GM19239 (cell line): ENCODE data around the gene EFHD1.

Experiments
- DNase-seq: peaks from one replicate; pipeline ENCODE4 v3.0.0; 2011; ENCODE audit warnings: low spot score; ENCODE audit not compliant: insufficient read length
- FAIRE-seq: peaks from 2 replicates; lab custom pipeline; 2011; peaks lifted over from hg19 to GRCh38; lab: Jason Lieb, UNC

The EFHD1 gene

DNA sequence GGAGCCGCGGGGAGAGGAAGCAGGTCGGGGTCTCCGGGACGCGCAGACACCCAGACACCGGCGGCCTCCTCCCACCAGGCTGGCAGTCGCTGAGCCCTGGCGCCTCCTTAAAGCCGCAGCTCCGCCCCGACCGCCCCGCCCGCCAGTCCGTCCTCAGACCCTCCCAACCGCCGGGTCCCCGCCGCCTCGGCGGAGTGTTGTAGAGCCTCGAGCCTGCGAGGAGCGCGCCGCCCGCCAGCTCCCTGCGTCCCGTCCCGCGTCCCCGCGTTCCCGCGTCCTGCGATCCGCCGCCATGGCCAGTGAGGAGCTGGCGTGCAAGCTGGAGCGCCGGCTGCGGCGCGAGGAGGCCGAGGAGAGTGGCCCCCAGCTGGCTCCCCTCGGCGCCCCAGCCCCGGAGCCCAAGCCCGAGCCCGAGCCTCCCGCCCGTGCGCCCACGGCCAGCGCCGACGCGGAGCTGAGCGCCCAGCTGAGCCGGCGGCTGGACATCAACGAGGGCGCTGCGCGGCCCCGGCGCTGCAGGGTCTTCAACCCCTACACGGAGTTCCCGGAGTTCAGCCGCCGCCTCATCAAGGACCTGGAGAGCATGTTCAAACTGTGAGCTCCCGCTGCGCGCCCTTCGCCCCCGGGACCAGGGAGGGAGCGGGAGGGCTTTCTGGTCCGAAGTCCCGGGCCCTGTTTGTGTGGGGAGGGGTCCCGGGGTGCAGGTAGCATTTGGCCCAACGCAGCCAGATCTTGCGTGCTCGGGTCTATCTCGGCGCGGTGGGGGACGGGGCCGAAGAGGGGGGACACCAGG is at the start of gene EFHD1:
EFHD1 (plus strand) TSS at position 192 of the 793 bp plus-strand sequence; CDS start at position 293, 101 bp downstream.
- FAIRE-seq (no peak), DNase-seq (no peak)

DNA sequence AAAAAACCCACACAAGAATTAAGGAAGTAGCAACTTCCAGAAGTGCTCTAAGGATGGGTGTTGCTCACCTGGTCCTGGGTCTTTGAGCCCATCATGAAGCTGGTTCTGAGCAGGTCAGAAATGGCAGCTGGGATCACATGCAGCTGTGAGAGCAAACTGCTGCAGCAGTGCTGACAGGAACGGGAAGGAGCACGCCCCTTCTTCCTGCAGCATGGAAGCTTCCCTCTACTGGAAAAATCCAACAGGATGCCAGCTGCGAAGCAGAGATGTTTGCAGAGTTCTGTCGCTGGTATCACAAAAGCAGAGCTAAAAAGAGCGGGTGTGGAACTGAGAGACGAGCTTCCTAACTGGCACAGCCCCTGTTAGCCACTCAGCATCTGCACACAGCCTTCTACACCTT is 49.2 kb upstream of the EFHD1 start:
- FAIRE-seq (no peak), DNase-seq (no peak)

DNA sequence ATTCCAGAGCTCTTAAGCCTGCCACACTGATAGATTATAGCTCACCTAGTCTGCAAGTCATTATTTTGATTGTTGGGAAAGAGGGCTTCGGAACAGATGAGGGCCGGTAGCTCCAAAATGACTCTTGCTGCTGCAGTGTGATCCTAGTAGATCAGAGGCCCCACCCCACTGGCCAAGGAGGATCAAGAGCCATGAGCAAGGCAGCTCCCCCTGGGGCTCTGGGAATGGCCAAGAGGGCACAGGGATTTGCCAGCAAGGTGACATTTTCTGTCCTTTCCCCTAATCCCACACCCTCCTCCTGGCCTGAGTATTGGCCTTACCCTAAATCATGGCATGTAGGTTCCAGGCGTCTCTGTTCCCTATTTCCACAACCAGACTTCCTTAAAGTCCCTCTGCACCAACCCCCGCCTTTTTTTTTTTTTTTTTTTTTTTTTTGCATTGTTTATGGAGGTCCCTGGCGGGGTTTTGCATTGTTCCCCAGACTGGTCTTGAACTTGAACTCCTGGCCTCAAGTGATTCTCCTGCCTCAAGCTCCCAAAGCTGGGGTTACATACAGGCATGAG is 46.4 kb upstream of the EFHD1 start:
- no peak for FAIRE-seq
- DNase-seq, result no peak

GRCh38 chr2:232587512-232587911 is 45.9 kb upstream of the EFHD1 start:
- FAIRE-seq (no peak), DNase-seq (no peak)

- FAIRE-seq (no peak), DNase-seq (no peak)
Observed at GRCh38 chr2:232588031-232588430, 45.4 kb upstream of the EFHD1 start.

- DNase-seq (no peak), FAIRE-seq (no peak)
Observed at GRCh38 chr2:232588680-232589585, 44.5 kb upstream of the EFHD1 start.

- FAIRE-seq, result no peak
- no peak for DNase-seq
Observed at GRCh38 chr2:232592772-232593395, 40.5 kb upstream of the EFHD1 start.

DNA sequence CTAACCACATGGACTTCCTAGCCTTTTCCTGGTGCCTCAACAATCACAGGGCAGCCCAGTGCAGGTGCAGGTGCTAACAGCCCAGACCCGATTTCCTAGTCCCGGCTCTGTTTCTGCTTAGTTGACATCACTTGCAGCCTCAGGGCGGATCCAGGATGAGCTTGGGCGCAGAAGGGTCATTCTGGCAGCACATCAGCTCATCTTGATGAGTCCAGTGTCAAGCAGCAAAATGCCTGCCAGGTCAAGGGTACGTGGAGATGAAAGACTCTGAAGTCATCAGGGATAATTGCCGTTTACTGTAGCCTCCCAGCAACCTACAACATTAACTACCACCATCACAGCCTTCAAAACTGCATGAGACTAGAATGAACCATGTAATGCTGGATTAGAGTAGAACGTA is 39.4 kb upstream of the EFHD1 start:
- DNase-seq, result no peak
- no peak for FAIRE-seq

DNA sequence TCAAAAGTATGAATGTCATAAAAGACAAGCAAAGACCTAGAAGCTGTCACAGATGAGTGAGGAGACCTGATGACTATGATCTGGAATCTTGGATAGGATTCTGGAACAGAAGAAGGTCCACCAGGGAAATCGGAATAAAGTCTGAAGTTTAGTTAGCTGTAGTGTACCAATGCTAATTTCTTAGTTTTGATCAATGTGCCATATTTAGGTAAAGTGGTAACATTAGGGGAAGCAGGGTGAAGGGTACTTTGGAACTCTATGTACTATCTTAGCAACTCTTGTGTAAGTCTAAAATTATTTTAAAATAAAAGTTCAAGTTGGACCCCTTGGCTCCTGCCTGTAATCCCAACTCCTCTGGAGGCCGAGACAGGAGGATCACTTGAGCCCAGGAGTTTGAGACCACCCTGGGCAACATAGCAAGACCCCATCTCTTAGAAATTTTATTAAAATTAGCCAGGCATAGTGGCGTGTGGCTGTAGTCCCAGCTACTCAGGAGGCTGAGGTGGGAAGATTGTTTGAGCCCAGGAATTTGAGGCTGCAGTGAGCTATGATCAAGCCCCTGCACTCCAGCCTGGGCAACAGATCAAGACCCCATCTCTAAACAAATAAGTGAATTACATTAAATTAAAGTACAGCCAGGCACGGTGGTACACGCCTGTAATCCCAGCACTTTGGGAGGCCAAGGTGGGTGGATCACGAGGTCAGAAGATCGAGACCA is 35.9 kb upstream of the EFHD1 start:
- no peak for FAIRE-seq

GRCh38 chr2:232598293-232598692 is 35.1 kb upstream of the EFHD1 start:
- no peak for FAIRE-seq
- no peak for DNase-seq

More for the DNA sequence above, 35.9 kb upstream of the EFHD1 start:
- no peak for DNase-seq

DNA sequence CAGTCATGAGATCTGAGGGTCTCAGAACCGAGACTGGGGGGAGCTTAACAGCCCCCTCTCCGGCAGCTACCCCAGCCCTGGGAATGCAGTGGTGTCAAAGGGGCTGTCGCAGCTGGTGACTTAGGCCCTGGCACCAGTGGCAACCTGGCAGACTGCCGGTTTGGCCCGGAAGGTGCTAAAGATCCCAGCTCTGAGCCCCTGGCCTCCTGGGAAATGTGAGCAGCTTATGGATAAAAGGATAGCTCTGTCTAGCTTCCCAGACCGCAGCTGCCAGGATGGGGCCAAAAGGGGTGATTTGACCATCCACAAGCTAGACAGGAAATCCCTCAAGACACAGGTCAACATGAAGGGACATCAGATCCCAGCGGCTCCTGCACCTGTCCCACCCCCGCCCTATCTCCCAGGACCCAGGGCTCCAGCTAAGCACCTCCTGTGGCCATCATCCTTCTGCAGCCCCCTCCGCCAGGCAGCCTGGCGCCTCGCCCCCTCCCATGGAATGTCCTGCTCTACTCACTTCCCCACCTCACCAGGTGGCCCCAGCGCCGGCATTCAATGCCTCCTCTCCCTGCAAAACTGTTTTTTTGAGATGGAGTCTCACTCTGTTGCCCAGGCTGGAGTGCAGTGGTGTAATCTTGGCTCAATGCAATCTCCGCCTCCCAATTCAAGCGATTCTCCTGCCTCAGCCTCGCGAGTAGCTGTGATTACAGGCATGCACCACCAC is 33.2 kb upstream of the EFHD1 start:
- FAIRE-seq, result no peak

DNA sequence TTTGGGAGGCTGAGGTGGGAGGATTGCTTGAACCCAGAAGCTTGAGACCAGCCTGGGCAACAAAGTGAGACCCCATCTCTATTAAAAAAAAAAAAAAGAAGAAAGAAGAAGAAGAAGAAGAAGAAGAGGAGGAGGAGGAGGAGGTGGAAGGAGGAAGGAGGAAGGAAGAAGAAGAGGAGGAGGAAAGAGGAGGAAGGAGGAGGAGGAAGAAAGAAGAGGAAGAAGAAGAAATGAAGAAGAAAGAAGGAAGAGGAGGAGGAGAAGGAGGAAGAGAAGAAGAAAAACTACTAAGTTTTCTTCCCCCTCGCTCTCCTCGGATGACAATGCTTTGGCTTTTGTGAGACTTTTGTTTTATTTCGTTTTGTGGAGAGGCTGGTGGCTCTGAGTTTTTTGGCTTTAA is 30.1 kb upstream of the EFHD1 start:
- DNase-seq (no peak), FAIRE-seq (no peak)

More for the DNA sequence above, 33.2 kb upstream of the EFHD1 start:
- DNase-seq, result no peak

- no peak for DNase-seq
- no peak for FAIRE-seq
Observed at GRCh38 chr2:232604535-232604934, 28.9 kb upstream of the EFHD1 start.

DNA sequence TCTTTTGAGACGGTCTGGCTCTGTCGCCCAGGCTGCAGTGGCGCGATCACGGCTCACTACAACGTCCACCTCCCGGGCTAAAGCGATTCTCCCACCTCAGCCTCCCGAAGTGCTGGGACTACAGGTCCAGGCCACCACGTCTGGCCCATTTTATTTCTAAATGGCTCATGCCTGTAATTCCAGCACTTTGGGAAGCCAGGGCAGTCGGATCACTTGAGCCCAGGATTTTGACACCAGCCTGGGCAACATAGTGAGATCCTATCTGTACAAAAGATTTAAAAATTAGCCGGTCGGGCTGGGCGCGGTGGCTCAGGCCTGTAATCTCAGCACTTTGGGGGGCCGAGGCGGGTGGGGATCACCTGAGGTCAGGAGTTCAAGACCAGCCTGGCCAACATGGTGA is 26.4 kb upstream of the EFHD1 start:
- no peak for FAIRE-seq
- no peak for DNase-seq

DNA sequence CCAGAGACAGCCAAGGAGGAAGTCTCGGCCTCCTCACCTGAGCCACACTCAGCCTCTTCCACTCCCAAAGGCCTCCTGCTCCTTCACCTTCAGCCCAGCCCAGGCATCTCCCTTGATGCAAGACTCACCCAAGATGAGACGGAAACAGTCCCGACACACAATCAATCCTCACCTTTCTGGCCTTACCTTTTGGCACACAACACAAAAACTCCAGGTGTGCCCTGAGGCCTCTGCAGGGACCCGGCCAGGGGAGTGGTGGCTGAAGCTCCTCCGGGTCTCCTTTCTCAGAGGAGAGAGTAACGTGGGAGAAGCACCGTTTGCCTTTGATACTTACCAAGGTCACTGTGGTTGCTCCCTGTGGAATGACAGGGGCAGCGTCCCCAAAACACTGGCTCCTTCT is 23.8 kb upstream of the EFHD1 start:
- no peak for FAIRE-seq
- no peak for DNase-seq

- no peak for DNase-seq
- no peak for FAIRE-seq
Observed at GRCh38 chr2:232610081-232610480, 23.3 kb upstream of the EFHD1 start.

GRCh38 chr2:232611061-232611460 is 22.3 kb upstream of the EFHD1 start:
- DNase-seq (no peak), FAIRE-seq (no peak)

- FAIRE-seq (peak; percentile 79), DNase-seq (peak; percentile 40)
Observed at GRCh38 chr2:232611559-232612218, 21.7 kb upstream of the EFHD1 start.
